Stomach smooth muscle (tissue), 2 donors: Measurements from ENCODE around the gene ZFR2.

Experiments
- H3K27ac ChIP-seq: one replicate; pipeline ENCODE4 v1.7.0; 2013; ENCODE audit warnings: mild to moderate bottlenecking, low read length, inconsistent platforms
- H3K27me3 ChIP-seq, 2 donors: one replicate each; pipeline ENCODE4 v1.7.0; 2013; ENCODE audit warnings: low read length in 2 of 2; ENCODE audit not compliant: insufficient read depth in 2 of 2, control insufficient read depth in 1 of 2
- H3K36me3 ChIP-seq, 2 donors: one replicate each; pipeline ENCODE4 v1.7.0; 2013; ENCODE audit warnings: low read length in 2 of 2; ENCODE audit not compliant: control insufficient read depth in 2 of 2, insufficient read depth in 2 of 2
- H3K4me1 ChIP-seq: one replicate; pipeline ENCODE4 v1.7.0; 2013; ENCODE audit warnings: low read length; ENCODE audit not compliant: control insufficient read depth, insufficient read depth
- H3K4me3 ChIP-seq, 2 donors: one replicate each; pipeline ENCODE4 v1.7.0; 2013; ENCODE audit warnings: low read length in 2 of 2
- H3K9ac ChIP-seq, 2 donors: one replicate each; pipeline ENCODE4 v1.7.0; 2013; ENCODE audit warnings: low read length in 2 of 2, mild to moderate bottlenecking in 1 of 2
- H3K9me3 ChIP-seq, 2 donors: one replicate each; pipeline ENCODE4 v1.7.0; 2013; ENCODE audit warnings: low read length in 2 of 2; ENCODE audit not compliant: control insufficient read depth in 2 of 2
- donor health status: healthy.
- donor health status: Pancreatic carcinoma.

The ZFR2 gene

GRCh38 chr19:3814648-3815047 is 54.2 kb downstream of the ZFR2 start:
- no peaks in the 10 kb centered on the region for H3K36me3 ChIP-seq
- H3K9ac ChIP-seq: no peak overlapping the region
- no peaks in the 10 kb centered on the region for H3K9me3 ChIP-seq
- no peaks in the 10 kb centered on the region for H3K4me1 ChIP-seq
- H3K4me3 ChIP-seq: no peak overlapping the region
- H3K27ac ChIP-seq: no peak overlapping the region
- peaks cover 2 to 6% of the 10 kb centered on the region in 2 donors for H3K27me3 ChIP-seq

GRCh38 chr19:3813473-3814392 is 55.1 kb downstream of the ZFR2 start:
- H3K9me3 ChIP-seq: no peaks in the 10 kb centered on the region
- no peak overlapping the region for H3K9ac ChIP-seq
- peaks cover 2 to 6% of the 10 kb centered on the region in 2 donors for H3K27me3 ChIP-seq
- H3K4me3 ChIP-seq: no peak overlapping the region
- H3K36me3 ChIP-seq: no peaks in the 10 kb centered on the region
- no peak overlapping the region for H3K27ac ChIP-seq
- no peaks in the 10 kb centered on the region for H3K4me1 ChIP-seq

GRCh38 chr19:3810708-3811355 is 58.0 kb downstream of the ZFR2 start:
- H3K27me3 ChIP-seq: peaks cover 0 to 4% of the 10 kb centered on the region in 2 donors
- peaks cover 0 to 2% of the 10 kb centered on the region in 2 donors for H3K9me3 ChIP-seq
- no peak overlapping the region for H3K4me3 ChIP-seq
- no peaks in the 10 kb centered on the region for H3K4me1 ChIP-seq
- H3K27ac ChIP-seq: no peak overlapping the region
- H3K9ac ChIP-seq: no peak overlapping the region
- no peaks in the 10 kb centered on the region for H3K36me3 ChIP-seq

DNA sequence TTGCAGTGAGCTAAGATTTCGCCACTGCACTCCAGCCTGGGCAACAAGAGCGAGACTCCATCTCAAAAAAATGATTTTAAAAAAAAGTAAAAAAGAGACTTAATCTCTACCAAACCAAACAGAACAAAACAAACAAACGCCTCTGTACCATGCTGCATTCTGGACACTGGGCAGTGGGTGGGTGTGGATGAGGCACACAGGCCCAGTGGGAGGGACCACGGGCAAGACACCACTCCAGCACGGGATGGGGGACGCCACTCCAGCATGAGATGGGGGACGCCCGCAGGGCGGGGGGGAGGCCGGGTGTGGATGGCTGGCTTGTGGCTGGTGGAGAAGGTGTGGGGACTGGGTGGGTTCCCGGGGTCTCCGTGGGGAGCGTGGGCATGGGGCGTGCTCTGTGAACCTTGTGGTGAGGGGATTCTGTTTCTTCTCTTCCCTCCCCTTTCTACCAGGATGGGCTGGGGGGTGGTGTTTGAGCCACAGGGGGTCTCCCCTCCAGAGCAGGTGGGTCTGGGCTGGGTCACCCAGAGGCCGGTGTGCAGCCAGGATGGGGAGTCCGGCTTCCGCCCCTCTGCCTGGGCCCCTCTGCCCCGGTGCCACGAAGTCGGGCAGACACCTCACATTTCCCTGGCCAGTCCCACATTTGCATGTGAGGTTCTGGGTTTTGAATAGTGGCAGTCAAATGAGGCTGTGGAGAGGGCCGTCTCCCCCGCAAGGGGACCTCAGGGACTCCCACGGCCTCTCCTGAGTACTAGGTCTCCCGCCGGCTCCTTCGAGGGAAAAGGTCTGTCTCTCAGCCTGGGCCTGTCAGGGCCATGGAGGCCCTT is 58.7 kb downstream of the ZFR2 start:
- Histone ChIP-seq H3K27ac (no peak overlapping the region), H3K36me3 (no peaks in the 10 kb centered on the region), H3K4me3 (no peak overlapping the region)

DNA sequence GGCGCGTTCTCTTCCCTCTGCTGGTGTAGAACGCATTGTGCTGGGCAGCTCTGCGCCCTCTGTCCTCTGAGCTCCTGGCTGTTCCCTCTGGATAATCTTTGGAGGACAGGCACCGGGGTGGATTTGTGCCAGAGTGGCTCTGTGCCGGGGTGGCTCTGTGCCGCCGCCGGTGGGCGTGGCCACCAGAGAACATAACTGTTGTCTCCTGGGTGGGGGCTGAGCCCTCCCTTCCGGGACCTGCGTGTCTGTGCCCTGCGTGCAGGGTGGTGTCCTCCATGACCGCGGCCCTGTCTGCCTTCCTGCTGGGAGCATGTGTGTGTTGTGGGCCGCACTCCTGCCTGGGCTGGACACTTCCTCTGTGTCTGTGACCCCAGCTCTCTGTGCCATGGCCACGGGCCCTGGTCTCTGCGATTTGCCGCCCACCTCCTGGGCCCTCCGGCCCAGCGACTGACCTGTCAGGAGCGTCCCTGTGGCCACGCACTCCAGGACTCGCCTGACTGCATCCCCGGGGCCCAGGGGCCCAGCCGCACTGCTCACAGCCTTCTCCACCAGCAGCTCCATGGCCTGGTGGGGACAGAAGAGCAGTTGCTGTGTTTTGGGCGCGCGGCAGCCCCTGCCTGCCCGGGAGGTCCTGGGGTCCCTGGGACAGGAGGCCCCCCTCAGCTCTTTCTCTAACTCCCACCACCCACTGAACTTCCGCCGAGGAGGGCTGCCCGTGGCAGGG is 60.3 kb downstream of the ZFR2 start:
- Histone ChIP-seq H3K27ac (no peak overlapping the region), H3K27me3 (peaks cover 0 to 6% of the 10 kb centered on the region in 2 donors)

More for the DNA sequence above, 58.7 kb downstream of the ZFR2 start:
- Histone ChIP-seq H3K4me1 (no peaks in the 10 kb centered on the region), H3K27me3 (peaks cover 0 to 4% of the 10 kb centered on the region in 2 donors), H3K9ac (no peak overlapping the region), H3K9me3 (peaks cover 0 to 2% of the 10 kb centered on the region in 2 donors)

GRCh38 chr19:3807574-3808354 is 61.1 kb downstream of the ZFR2 start:
- no peaks in the 10 kb centered on the region for H3K36me3 ChIP-seq
- no peak overlapping the region for H3K27ac ChIP-seq
- no peak overlapping the region for H3K9ac ChIP-seq
- H3K9me3 ChIP-seq: peaks cover 0 to 2% of the 10 kb centered on the region in 2 donors
- peaks cover 3 to 8% of the 10 kb centered on the region in 2 donors for H3K27me3 ChIP-seq
- H3K4me3 ChIP-seq: no peak overlapping the region
- no peaks in the 10 kb centered on the region for H3K4me1 ChIP-seq

More for the DNA sequence above, 60.3 kb downstream of the ZFR2 start:
- no peak overlapping the region for H3K4me3 ChIP-seq
- peaks cover 0 to 2% of the 10 kb centered on the region in 2 donors for H3K9me3 ChIP-seq
- H3K9ac ChIP-seq: no peak overlapping the region
- no peaks in the 10 kb centered on the region for H3K4me1 ChIP-seq
- no peaks in the 10 kb centered on the region for H3K36me3 ChIP-seq

- no peak overlapping the region for H3K27ac ChIP-seq
- no peak overlapping the region for H3K9ac ChIP-seq
- H3K4me1 ChIP-seq: no peaks in the 10 kb centered on the region
- peaks cover 0 to 2% of the 10 kb centered on the region in 2 donors for H3K9me3 ChIP-seq
- no peak overlapping the region for H3K4me3 ChIP-seq
- H3K36me3 ChIP-seq: no peaks in the 10 kb centered on the region
- peaks cover 3 to 8% of the 10 kb centered on the region in 2 donors for H3K27me3 ChIP-seq
These were observed 61.7 kb downstream of the ZFR2 start for GRCh38 chr19:3807131-3807480.

DNA sequence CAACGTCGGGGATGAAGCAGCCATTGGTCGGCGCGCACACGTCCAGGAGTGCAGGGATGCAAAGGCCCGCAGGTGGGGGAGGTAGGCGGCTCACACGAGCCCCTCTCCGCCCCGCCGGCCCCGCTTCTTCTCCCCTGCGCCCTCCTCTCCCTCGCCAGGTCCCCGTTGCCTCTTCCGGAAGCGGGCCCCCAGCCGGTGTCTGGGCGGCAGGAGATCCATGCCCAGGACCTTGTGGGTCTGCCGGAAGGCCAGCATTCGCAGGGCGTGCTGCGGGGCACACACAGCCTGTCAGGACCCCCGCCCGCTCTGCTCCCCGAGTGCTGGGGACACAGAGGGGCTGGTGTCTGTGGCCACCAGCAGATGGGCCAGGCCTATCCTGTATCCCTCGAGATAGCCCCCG is 63.0 kb downstream of the ZFR2 start:
- peaks cover 0 to 2% of the 10 kb centered on the region in 2 donors for H3K9me3 ChIP-seq
- no peak overlapping the region for H3K4me3 ChIP-seq
- H3K27me3 ChIP-seq: peaks cover 14 to 20% of the 10 kb centered on the region in 2 donors
- no peak overlapping the region for H3K27ac ChIP-seq
- H3K4me1 ChIP-seq: peaks cover 9% of the 10 kb centered on the region
- no peak overlapping the region for H3K9ac ChIP-seq
- H3K36me3 ChIP-seq: no peaks in the 10 kb centered on the region

DNA sequence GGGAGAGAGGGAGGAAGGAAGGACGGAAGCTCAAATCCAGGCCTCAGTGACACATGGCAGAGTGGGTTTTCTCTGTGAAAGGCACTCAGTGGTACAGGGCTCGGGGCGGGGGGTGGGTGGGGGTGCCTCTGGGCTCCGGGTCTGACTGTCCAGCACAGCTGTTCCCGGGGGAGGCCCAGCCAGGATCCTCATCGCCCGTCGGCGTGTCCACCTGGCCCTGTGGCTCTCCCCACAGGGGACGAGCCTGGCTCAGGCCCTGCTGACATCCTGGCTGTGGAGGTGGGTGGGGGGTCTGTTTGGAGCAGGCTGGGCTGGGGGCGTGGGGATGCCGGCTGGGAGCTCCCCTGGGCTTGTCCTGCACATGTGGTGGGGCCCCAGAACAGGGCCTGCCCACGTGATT is 64.4 kb downstream of the ZFR2 start:
- Histone ChIP-seq H3K4me1 (peaks cover 9% of the 10 kb centered on the region), H3K9ac (no peak overlapping the region), H3K4me3 (no peak overlapping the region), H3K36me3 (no peaks in the 10 kb centered on the region), H3K27me3 (peaks cover 14 to 21% of the 10 kb centered on the region in 2 donors), H3K27ac (no peak overlapping the region), H3K9me3 (peaks cover 0 to 2% of the 10 kb centered on the region in 2 donors)
